GM19035 (cell line): ENCODE results near the gene GNS.
"Not testable (repeated sequence)": the region's sequence is repeated elsewhere in the genome, so short reads cannot be mapped to it uniquely, and the experiment has no call there.

Source experiments
- ATAC-seq: cut with Tn5 transposase; IDR thresholded peaks from one replicate; pipeline ENCODE4 v1.9.1; 2021; ENCODE audit not compliant: unreplicated experiment

GNS gene

DNA sequence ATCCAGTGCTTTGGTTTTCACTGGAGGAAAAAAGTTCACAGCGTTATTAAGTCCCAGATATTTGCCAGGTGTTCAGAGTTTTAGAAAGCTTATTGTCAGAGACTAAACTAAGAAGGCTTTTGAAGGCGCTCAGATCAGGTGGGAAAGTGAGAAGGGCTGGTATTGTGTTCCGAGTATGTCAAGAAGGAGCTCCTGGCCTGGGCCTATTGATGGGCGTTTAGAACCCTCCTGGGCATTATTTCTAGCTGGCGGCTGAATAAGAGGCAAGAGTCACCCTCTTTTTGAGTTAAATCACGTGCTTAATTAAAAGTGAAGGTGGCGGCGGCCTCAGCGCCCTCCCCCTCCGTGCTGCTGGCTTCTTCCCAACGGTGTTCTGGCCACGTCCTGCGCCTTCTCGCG is 20.9 kb upstream of the GNS start:
- ATAC-seq = no peak

DNA sequence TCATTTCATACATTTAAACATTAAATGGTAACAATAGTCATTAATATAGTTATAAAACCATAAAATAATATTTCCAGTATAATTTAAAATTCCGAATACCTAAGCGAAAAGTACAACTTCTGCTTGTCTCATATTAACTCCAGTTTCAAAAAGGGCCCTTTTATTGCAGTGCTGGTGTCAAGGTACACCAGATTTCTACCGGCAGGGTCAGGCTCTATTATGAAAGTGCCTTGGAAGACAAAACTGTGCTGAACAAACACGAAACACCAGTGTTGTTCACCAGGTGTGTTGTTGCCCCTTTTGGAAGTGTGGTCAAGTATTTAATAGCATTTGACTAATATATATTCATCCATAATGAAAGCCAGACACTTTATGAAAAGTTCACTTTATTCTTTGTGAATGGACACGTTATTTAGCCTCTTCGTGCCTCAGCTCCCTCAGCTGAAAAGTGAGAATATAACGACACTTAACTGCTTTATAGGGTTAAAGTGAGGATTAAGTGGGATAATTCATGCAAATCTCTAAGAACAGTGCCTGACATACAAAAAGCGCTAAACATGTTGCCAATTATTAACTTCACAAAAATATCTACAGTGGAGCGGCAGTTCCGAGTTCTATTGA is 20.3 kb upstream of the GNS start:
- ATAC-seq = no peak

DNA sequence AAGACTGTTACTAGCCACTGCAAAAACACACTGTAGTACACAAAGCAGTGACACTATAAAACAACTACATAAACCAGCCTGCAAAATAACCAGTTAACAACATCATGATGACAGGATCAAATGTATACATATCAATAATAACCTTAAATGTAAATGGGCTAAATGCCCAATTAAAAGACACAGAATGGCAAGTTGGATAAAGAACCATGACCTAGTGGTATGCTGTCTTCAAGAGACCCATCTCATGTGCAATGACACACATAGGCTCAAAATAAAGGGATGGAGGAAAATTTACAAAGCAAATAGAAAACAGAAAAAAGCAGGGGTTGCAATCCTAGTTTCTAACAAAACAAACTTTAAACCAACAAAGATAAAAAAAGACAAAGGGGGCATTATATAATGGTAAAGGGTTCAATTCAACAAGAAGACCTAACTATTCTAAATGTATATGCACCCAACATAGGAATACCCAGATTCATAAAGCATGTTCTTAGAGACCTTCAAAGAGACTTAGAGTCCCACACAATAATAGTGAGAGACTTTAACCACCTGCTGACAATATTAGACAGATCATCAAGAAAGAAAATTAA is 16.0 kb upstream of the GNS start:
- ATAC-seq = not testable (repeated sequence)

DNA sequence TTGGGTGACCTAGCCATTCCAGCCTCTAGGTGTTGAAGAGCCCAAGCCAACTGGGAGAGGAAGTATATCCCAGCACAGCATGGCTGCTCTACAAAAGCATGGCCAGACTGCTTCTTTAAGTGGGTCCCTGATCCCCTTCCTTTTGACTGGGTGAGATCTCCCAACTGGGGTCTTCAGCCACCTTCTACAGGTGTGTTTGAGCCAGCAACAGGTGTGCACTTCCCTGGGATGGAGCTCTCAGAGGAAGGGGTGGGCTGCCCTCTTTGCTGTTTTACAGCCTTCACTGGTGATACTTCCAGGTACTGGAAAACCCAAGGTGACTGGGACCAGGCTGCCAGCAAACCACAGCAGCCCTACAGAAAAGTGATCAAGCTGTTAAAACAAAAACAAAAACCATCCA is 14.2 kb upstream of the GNS start:
- ATAC-seq = no peak

DNA sequence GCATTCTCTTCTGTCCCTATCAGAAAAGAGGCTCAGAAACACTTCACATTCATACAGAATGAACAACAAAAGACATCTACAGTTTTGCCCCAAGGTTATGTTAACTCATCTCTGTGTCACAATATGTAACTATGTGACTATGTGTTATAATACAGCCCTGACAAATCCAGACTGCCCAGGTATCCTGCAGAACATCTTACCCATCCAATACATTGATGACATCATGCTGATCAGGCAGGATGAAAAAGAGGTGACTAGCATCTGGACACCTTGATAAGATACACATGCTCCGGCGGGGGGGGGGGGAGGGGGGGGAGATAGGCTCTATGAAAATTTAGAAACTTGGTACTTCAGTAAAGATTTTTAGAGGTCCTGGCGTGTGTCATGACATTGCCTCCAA is 8.3 kb upstream of the GNS start:
- ATAC-seq = no peak

DNA sequence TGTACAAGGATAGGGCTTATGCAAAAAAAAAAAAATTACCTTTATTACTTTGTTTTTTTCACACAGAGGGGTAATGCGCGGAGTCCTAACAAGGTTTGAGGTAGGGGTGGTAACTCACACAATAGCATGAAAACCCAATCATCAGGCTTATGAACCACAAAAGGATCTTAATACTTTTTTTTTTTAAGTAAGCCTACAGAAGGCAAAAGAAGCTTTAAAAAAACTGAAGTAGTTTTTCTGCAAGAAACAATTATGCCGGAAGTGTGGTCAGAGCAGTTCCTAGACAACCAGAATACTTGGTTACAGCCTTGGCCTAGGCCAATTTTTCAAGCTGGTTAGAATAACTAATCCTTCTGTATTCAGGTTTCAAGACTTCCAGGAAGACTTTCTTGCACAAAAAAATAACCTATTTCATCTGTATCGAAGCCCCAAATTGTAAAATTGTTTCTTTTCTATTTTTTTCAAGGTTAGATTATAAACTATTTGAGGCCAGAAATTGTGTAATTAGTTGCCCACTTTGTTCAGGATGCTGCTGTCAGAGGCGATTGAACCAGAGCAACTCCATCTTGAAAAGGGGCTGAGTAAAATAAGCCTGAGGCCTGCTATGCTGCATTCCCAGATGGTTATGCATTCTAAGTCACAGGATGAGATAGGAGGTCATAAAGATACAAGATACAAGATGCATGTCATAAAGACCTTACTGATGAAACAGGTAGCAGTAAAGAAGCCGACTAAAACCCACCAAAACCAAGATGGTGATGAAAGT is 1.8 kb upstream of the GNS start:
- ATAC-seq = no peak

DNA sequence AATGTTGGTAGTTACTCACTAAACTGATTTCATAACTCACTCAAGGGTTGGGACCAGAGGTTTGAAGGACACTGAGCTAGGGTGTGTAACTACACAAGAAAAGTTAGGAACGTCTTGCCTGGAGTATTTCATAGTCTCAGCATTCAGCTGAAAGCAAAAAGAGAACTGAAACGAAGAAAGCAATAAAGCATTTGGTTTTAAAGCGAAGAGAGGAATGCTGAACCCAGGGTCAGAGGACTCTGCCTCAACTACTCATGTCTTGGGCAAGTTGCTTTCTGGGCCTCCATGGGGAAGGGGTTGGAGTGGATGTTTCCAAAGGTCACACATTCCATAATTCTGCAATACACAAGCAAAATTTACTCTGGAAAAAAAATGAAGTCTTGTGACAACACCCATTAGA is 1.4 kb downstream of the GNS start:
- no peak for ATAC-seq

DNA sequence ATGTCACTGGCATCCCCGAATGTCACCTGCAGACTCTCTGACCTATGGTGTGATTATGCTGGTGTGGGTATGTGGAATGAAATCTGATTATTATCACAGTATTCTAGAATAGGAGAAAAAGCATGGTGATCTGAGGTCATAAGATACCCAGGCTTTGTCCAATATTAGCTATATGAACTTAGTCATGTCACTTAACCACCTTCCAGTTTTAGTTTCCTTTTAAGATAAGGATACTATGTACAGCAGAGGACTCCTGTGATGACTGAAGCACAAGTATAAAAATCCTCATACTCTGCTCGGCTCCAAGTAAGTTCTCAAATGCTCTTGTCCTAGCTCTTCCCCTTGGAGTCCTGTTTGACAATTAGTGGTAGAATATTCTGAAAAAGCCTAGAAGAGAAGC is 2.8 kb downstream of the GNS start:
- peak; percentile 34 for ATAC-seq

DNA sequence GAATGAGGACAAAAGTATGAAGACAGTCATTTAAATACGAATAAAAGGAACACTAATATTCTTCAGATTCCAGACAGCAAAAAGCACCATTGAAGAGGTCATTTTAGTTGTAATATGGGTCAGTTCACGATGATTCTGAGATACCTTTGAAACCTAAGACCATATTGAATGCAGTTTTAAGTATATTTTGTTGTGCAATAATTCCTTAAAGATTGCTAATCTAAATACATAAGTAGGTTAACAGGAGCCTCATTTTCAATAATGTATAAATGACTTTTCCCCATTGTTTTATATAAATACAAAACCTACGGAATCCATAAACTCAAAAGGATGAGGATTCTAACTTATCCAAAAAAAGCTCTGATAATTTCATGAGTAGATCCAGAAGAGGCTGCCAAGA is 5.8 kb downstream of the GNS start:
- no peak for ATAC-seq

DNA sequence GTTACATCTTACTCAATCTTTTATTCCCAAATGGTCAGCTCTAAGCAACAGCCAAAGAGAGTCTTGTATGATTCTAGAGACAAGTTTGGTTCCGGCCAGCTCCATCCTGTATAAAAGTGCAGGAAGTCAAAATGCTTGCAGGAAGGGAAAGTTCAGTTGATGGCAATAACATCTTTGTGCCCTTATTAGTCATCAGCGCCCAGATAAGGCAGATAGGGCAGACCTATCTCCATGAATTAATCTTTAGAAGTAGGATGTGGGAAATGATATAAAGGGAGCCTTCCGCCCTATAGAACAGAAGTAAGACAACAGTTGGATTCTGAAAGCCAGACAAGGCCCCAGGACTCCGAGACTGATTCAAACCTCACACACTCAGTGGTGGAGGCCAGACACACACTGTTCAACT is 6.4 kb downstream of the GNS start:
- ATAC-seq = no peak

DNA sequence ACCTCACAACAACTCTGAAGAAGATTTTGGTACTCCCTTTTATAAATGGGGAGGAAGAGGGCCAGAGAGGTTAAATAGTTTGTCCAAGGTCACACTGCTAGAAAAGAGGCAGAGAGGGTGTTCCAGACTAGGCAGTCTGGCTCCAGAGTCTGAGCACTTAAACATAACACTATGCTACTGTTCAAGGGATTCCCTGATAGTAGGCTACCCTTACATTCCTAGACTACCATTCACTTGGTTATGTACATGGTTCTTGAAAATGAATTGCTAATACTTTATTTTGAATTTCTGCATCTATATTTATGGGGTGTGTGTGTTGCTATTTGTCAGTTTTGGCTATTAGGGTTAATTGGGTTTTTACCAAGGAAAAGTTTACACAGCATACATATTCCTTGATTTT is 7.2 kb downstream of the GNS start:
- ATAC-seq = no peak

DNA sequence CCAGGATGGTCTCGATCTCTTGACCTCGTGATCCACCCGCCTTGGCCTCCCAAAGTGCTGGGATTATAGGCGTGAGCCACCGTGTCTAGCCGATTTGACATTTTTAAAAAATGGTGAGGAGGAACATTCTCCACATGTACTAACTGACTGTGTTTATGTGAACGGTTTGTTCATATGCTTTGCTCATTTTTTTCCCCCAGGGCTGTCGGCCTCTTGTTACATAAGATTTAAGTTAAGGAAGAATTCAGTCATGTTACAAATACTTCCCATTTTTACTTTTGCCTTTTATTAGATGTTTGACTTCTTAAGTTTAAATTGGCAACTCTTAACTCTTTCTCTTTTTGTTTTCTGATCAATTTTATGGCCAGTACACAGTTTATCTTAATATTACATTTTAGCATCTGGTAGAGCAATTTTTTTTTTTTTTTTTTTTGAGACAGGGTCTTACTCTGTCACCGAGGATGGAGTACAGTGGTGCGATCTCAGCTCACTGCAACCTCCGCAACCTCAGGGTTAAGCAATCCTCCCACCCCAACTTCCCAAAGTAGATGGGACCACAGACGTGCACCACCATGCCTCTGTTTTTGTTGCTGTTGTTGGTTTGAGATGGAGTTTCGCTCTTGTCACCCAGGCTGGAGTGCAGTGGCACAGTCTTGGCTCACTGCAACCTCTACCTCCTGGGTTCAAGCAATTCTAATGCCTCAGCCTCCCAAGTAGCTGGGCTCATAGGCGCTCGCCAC is 9.6 kb downstream of the GNS start:
- no peak for ATAC-seq

DNA sequence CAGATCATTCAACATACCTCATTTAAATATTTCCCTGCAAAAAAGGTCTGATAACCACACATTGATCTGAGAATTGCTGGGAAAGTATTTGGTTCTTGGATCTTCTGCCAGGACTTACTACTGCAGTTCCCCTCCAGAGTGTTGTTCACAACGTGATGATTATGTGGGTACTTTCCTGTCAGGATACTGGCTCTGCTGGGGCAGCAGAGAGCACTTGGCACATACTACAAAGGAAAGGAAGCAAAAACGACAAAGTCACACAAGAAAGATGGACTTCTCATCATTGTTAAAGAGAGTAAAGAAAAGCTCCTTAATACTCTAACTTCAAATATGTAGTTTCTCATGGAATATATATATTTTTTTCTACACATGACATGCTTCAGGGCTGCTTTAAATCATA is 11.5 kb downstream of the GNS start:
- no peak for ATAC-seq

DNA sequence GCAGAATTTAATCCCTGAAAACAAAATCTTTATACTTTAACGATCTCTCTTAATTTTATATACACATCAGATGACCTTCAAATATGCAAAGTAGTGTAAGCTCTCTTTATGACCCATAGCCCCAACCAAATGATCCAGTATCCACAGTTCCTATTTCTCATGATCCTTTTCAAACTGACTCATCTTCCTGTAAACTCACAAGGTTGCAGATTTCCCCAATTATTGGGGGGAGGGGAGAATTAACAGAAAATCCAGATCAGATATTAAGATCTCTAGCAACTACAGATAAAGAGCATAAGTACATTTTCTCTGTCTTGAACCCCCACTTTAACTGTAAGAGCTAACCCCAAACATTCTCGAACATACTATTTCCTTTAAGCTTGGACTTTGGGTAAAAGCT is 12.5 kb downstream of the GNS start:
- no peak for ATAC-seq

DNA sequence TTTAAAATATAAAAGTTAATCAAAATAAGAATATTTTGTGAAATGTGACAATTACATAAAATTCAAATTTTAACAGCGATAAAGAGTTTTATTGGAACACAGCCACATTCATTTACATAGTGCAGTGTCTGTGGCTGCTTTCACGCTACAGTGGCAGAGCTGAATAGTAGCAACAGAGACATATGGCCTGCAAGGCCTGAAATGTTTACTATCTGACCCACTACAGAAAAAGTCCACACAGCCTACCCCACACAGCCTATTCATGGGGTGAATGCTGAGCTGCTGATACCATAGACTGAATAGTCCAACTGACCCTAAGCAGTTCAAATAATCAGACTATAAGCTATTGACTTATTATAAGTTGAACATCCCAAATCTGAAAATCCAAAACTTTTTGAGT is 13.2 kb downstream of the GNS start:
- no peak for ATAC-seq

DNA sequence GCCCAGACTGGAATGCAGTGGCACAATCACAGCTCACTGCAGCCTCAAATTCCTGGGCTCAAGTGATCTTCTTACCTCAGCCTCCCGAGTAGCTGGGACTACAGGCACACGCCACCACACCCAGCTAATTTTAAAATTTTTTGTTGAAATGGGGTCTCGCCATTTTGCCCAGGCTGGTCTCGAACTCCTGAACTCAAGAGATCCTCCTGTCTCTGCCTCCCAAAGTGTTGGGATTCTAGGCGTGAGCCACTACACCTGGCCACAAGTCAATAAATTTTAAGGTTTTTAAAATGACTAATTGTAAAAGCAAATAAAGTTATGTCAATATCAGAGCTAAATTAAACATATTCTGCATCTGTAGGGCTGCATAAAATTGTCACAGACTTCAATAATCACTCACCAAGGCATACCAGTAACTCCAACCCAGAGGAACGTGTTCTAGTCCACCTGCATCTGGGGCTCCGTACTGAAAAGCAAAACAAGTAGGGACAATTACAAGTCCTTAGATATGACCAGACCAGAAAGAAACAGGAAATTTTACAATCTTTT is 13.9 kb downstream of the GNS start:
- no peak for ATAC-seq

DNA sequence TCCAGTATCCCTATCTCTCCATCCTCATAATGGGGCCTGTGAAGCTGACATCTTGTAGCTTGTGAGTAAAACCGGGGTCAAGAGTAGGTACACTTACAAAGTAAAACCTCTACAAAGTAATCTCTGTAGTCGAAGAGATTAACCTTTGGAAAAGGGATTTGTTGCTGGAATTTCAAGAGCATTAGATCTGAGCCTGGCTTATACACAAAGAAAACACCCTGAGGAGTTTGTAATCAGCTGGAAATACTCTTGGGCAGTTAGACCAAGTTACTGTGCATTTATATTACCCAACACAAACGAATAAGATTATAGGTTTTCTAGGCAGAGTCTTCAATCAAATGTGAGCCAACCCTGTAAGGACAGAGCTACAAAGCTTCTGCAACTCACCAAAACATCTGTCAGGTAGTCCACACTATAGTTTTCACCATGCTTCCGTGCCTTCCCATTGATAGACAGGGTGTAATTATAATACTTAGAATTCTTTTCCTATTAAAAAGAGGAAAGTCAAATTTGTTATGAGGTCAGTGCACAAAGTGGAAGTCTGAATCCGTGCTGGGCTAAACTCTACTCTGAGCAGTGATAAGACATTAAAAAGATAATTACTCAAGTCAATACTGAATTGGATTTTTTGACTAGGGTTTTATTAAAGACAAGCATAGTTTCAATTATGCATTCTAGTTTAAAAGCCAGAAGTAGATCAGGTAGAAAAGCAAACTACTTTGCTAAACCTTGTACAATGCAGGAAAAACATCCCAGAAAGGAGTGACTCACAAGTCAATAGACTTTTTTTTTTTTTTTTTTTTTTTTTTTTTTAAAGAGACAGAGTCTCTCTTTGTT is 14.6 kb downstream of the GNS start:
- no peak for ATAC-seq

DNA sequence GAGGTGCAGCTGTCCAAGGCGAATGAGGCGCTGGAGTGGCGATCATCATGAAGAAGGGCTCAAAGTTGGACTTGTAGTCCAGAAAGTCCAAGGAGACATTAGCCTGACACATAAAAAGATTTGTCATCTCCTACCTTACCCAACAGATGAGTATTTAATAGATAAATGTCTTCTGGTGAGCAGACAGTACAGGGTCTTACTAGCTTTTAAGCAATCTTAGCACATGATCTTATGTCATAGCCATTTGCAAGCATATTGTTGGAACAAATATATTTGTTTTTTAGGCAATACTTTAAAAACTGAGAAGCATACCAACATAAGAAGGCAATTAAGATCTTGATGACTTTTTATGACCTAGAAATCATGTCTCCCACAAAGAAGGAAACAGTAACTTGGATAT is 16.0 kb downstream of the GNS start:
- no peak for ATAC-seq

DNA sequence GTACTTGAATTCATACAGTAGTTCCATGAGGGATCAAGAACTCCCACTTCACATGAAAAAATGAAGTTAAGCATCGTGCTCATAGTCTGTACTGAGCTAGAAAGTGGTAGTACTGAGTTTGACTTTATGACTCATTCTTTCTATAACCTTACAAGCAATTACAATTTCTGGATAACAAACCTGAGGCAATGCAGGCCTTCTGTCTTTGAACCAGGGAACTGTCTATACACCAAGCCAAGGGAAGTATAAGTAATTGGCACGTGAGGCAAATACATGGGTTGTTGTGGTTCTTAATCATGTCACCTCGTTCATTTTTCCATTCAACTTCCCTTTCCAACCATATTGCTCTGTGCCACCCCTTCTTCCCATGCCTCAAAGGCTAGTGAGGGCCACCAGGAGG is 16.8 kb downstream of the GNS start:
- ATAC-seq = no peak

DNA sequence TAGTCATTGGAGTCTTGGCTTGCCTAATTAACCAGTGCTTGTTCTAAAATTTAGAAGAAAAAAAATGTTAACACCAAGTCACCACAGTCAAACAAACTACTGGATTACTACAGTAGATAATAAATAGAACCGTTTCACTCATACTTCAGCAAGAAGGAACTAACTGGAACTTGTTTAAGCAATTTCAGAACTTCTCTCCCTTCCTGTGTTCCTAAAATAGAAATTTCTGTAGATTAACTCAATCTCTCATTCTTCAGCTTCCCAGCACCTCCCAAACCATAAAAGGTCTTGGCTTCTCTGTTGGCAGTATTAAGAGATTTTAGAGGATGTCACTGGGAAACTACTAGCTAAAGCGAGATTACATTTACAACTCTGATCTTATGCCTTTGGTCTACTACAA is 18.6 kb downstream of the GNS start:
- ATAC-seq = no peak

DNA sequence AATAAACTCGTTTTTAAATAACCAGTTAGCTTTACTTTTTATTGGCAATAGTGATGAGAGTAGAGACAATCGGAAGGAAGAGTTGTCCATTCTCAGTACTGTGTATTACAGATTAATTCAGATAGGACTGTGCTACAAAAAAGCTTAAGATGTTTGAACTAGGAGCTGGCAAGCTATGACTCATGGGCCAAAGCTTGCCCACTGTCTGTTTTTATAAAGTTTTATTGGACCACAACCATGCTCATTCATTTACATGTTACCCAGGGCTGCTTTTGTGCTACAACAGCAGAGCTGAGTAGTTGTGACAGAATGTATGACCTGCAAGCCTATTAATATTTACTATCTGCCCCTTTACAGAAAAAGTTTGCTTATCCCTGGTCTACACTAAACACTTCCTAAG is 19.4 kb downstream of the GNS start:
- no peak for ATAC-seq
